ENCODE results near the gene GLRA2.

Gene GLRA2

DNA sequence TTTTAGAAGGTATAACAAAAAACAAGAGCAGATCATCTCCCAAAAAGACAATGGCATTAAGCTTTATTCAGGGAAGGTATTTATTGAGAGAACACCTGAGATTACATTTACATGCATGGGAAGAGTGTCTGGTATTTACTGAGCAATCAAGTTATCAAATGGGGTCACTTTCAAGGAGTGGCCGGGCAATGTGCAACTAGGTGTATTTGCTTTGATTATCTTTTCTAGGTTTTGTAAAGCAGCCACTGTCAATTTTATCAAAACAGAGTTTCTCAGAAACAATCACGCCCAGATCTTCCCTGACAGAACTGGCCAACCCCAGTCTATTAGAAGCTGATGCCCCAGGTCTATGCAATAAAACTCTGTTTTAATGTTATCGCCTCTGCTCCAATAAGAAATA, 169.5 kb downstream of the GLRA2 start:
- Histone ChIP-seq H3K4me3 (ENCODE audit: low read depth, low read length) (no peak overlapping the region), H3K27me3 (no peaks in the 10 kb centered on the region), H3K9me3 (no peaks in the 10 kb centered on the region), H3K4me1 (no peaks in the 10 kb centered on the region), H3K36me3 (no peaks in the 10 kb centered on the region)
- no peak for DNase-seq
- no peak for TF ChIP-seq CTCF (IDR thresholded peaks at IDR 0.05; ENCODE audit: low read depth, low read length)

DNA sequence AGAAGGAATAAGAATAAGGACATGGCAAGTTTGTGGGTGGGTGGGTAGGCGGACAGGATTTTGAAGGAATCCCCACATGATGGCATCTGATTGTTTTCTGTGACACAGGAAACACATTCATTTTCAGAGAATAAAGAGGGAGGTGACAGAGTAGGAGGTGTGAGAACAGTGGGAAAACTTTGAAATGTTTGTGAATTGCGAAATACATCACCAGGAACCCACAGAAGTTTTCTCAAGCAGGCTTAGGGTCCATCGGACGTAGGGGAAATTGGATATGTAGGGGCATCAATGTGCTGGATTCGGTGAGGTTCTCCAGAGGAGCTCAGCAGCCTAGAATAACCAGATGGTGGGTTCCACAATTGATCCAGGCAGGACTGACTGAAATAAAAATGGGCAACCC, 171.6 kb downstream of the GLRA2 start:
- H3K4me3 ChIP-seq (ENCODE audit: low read depth, low read length), result no peak overlapping the region
- H3K9me3 ChIP-seq, result no peaks in the 10 kb centered on the region
- no peaks in the 10 kb centered on the region for H3K4me1 ChIP-seq
- no peak for DNase-seq
- H3K36me3 ChIP-seq, result no peaks in the 10 kb centered on the region
- H3K27me3 ChIP-seq, result no peaks in the 10 kb centered on the region
- TF ChIP-seq CTCF (IDR thresholded peaks at IDR 0.05; ENCODE audit: low read depth, low read length), result no peak

GRCh38 chrX:14702145-14702544, 172.8 kb downstream of the GLRA2 start:
- H3K4me1 ChIP-seq, result no peaks in the 10 kb centered on the region
- no peak overlapping the region for H3K4me3 ChIP-seq (ENCODE audit: low read depth, low read length)
- TF ChIP-seq CTCF (IDR thresholded peaks at IDR 0.05; ENCODE audit: low read depth, low read length), result no peak
- H3K9me3 ChIP-seq, result no peaks in the 10 kb centered on the region
- no peak for DNase-seq
- H3K36me3 ChIP-seq, result no peaks in the 10 kb centered on the region
- no peaks in the 10 kb centered on the region for H3K27me3 ChIP-seq

DNA sequence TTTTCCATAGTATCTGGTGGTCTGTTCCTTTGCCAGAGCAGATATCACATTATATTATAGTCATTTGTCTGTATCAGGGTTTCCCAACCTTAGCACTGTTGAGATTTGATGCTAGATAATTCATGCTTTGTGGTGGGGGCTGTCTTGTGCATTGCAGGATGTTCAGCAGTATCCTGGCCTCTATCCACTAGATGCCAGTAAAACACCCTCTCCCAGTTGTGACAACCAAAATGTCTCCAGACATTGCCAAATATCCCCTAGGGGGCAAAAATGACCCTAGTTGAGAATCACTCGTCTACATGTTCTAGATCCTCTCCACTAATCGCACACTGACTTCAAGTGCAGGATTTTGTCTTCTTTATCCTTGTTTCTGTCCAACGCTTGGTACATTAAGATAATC, 182.8 kb downstream of the GLRA2 start:
- peak; percentile 37 for TF ChIP-seq CTCF (IDR thresholded peaks at IDR 0.05; ENCODE audit: low read depth, low read length)
- H3K4me3 ChIP-seq (ENCODE audit: low read depth, low read length), result no peak overlapping the region
- no peaks in the 10 kb centered on the region for H3K27me3 ChIP-seq
- no peaks in the 10 kb centered on the region for H3K9me3 ChIP-seq
- no peaks in the 10 kb centered on the region for H3K4me1 ChIP-seq
- no peaks in the 10 kb centered on the region for H3K36me3 ChIP-seq
- DNase-seq, result peak; percentile 8

GRCh38 chrX:14717949-14718348, 188.6 kb downstream of the GLRA2 start:
- no peaks in the 10 kb centered on the region for H3K36me3 ChIP-seq
- H3K27me3 ChIP-seq, result no peaks in the 10 kb centered on the region
- H3K9me3 ChIP-seq, result no peaks in the 10 kb centered on the region
- H3K4me3 ChIP-seq (ENCODE audit: low read depth, low read length), result no peak overlapping the region
- no peak for DNase-seq
- TF ChIP-seq CTCF (IDR thresholded peaks at IDR 0.05; ENCODE audit: low read depth, low read length), result no peak
- no peaks in the 10 kb centered on the region for H3K4me1 ChIP-seq

DNA sequence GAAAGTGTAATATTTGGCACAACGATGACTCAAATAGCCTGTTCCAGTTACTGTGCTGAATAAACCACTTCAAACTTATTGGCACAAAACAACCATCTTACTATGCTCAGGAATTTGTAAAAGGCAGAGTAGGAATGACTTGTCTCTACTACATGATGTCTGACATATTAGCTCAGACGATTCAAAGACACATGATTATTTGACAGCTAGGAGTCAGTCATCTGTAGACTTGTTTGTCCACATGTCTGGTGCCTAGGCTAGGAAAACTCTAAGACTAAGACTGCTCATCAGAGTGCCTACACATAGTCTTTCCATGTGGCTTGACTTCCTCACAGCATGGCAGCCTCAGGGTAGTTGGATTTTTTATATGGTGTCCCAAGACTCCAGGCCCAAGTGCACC, 189.1 kb downstream of the GLRA2 start:
- no peaks in the 10 kb centered on the region for H3K36me3 ChIP-seq
- no peaks in the 10 kb centered on the region for H3K9me3 ChIP-seq
- H3K27me3 ChIP-seq, result no peaks in the 10 kb centered on the region
- no peak for DNase-seq
- TF ChIP-seq CTCF (IDR thresholded peaks at IDR 0.05; ENCODE audit: low read depth, low read length), result no peak
- no peaks in the 10 kb centered on the region for H3K4me1 ChIP-seq
- no peak overlapping the region for H3K4me3 ChIP-seq (ENCODE audit: low read depth, low read length)

All from BE2C (cell line).